Right kidney (tissue), 9 donors: ENCODE measurements around the gene GFRA3.
"Not testable (repeated sequence)": the region's sequence is repeated elsewhere in the genome, so short reads cannot be mapped to it uniquely, and the experiment has no call there.

Experiments
- DNase-seq: peaks from one replicate; pipeline ENCODE4 v3.0.0-alpha.2; 2016
- long read RNA-seq, 8 donors: transcript quantifications; one replicate each; lab custom pipeline, GENCODE V29; 2026

Gene GFRA3, protein sequence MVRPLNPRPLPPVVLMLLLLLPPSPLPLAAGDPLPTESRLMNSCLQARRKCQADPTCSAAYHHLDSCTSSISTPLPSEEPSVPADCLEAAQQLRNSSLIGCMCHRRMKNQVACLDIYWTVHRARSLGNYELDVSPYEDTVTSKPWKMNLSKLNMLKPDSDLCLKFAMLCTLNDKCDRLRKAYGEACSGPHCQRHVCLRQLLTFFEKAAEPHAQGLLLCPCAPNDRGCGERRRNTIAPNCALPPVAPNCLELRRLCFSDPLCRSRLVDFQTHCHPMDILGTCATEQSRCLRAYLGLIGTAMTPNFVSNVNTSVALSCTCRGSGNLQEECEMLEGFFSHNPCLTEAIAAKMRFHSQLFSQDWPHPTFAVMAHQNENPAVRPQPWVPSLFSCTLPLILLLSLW
- long read RNA-seq, donor 1, partial matches to known transcripts = 0 of 3 reads
- long read RNA-seq, donor 1, other reads (novel, unspliced or antisense) = 0 of 3 reads
- long read RNA-seq, donor 2 = 0 reads
- long read RNA-seq, donor 3, partial matches to known transcripts = 0 of 1 reads
- long read RNA-seq, donor 3, other reads (novel, unspliced or antisense) = 0 of 1 reads
- long read RNA-seq, donor 4 = 0 reads
- long read RNA-seq, donor 5, partial matches to known transcripts = 0 of 1 reads
- long read RNA-seq, donor 5, other reads (novel, unspliced or antisense) = 0 of 1 reads
- long read RNA-seq, donor 6, partial matches to known transcripts = 0 of 2 reads
- long read RNA-seq, donor 6, other reads (novel, unspliced or antisense) = 0 of 2 reads
- long read RNA-seq, donor 7, partial matches to known transcripts = 0 of 1 reads
- long read RNA-seq, donor 7, other reads (novel, unspliced or antisense) = 0 of 1 reads
- long read RNA-seq, donor 8 = 0 reads

DNA sequence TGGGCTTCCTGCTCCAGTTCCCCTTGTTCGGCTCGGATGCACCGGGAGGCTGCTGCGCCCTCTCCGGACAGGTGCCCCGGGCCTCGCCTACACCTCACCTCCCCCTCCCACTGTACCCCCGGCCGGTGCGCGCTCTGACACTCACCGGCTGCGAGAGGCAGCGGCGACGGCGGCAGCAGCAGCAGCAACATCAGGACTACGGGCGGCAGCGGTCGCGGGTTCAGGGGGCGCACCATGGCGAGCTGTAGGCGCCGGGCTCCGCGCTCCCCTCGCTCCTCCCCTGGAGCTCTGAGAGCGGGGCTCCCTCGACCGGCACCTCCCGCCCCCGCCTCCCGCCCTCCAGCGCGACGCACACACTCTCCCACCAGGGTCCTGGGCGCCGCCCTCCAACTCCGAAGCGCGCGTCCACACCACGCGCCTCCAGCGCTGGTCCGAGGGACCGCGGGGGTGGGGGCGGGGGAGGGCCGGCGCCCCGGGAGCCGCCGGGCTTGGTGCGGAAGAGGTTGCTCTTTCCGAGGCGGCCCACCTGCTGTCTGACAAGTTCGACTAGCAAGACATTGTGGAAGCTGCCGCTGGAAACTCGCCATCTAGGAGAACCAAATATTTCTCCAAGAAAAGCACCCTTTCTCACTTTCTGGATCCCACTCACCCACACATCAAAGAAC is at the start of gene GFRA3:
Gene GFRA3 (minus strand): TSS at position 433 of the 665 bp plus-strand sequence. CDS start 197 bp downstream, at position 236.
- peak; percentile 44 for DNase-seq

DNA sequence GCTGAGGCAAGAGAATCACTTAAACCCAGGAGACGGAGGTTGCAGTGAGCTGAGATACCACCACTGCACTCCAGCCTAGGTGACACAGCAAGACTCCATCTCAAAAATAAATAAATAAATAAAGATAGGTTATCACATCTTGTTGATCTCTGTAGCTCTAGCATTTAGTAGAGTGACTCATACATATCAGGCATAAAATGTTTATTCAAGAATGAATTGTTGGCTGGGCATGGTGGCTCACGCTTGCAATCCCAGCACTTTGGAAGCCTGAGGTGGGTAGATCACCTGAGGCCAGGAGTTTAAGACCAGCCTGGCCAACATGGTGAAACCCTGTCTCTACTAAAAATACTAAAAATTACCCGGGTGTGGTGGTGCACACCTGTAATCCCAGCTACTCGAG is 43.8 kb upstream of the GFRA3 start:
- not testable (repeated sequence) for DNase-seq

DNA sequence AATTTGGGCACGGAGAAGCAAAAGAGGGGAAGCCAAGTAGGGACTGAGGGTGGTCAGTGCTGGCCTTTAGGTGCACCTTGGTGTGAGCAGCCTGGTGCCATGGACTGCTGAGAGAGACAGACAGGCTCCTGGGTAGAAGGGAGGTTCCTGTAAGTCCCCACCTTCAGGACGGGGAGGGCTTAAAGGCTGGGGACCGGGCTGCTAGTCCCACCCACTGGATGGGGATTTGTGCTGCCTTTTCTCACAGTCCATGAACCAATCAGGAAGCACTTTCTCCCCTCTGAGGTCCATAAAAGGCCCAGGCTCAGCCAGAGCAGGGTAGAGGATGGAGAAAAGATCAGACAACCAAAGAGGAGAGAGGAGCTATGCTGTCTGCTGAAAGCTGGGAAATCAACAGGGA is 41.9 kb upstream of the GFRA3 start:
- no peak for DNase-seq

DNA sequence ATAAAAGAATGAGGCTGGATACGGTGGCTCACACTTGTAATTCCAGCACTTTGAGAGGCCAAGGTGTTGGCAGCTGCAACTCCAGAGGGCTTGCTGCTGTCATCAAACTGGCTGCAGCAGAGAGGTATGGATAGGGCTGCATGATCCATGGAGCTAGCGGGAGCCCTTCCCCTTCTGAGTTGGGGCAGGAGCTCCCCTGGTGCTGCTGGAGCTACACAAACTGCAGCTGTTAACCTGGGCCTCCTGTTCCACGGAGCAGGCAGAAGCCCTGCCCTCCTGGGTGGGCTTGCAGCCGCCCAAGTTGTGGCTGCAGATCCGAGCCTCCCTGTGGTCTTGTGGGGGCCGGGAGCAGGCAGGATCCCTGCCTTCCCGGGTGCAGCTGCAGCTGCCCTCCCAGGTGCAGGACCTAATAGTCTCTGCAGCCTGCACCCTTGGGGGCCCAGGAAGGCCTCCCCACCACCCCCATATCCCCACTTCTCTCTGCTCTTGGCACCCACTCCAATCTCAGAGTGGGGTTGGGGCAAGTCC is 41.4 kb upstream of the GFRA3 start:
- no peak for DNase-seq

DNA sequence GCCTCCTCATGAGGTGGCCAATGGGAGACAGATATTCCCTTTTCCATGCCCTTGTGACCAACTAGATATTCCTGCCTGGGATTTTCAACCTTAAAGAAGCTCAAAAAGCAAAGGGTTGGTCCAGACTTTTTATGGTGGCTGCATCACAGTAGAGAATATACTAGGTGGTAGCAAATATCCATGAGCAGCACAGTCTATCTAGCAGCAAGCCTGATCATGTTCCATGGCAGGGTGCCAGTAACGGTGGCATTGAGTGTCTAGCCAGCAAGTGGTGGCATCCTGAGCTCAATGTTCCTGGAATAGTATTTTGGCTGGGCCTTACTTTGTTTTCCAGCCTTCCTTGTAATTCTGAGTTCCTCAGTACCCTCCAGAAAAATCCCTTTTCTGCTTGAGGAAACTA is 31.4 kb upstream of the GFRA3 start:
- DNase-seq = no peak

DNA sequence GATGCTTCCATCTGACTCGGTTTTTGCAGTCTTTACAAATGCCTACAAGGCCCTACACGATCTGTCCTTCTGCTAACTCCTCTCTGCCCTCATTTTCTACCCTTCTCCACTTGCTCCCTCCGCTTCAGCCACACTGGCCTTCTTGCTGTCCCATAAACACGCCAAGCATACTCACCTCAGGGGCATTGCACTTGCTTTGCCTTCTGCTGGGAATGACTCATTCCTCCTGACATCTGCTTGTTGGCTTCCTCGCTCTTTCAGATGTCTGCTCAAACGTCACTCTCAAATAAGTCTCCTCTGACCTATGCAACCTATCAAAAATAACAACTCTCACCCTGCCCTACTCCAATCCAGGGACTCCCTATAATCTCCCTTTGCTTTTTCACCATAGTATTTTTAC is 29.0 kb upstream of the GFRA3 start:
- no peak for DNase-seq

DNA sequence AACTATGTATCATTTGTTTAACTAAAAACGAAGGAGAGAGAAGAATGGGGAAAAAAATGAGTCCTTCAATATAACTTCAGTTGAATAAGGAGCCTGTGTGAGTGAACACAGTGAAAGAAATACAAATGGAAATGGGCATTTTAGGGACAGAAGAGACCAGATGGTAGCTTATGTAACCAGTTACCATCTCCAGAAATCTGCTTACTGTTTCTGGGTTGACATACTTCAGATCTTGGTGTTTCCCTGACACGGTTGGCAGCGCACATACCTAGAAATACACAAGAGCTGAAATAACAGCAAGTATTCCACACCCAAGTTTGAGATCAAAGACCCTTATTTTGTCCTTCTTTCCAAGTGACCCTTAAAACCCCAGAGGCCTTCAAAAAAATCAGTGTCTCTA is 14.9 kb upstream of the GFRA3 start:
- no peak for DNase-seq

DNA sequence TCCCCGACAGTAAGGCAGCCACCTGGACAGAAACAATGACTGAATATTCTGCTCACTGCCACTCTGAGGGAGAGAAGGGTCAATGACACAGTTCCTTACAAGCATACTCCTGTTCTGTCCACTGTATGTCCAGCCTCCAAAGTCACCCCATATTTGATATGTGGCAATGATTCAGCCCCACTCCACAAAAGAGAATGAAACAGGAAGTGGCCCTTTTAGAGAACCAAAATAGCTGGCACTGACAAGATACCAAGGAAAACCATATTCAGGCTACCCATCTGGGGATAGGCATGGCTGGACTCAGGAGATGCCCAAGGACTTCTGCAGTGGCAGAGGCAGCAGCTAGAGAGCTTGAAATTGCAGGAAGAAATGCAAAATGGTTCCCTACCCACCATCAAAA is 12.8 kb upstream of the GFRA3 start:
- DNase-seq = no peak

DNA sequence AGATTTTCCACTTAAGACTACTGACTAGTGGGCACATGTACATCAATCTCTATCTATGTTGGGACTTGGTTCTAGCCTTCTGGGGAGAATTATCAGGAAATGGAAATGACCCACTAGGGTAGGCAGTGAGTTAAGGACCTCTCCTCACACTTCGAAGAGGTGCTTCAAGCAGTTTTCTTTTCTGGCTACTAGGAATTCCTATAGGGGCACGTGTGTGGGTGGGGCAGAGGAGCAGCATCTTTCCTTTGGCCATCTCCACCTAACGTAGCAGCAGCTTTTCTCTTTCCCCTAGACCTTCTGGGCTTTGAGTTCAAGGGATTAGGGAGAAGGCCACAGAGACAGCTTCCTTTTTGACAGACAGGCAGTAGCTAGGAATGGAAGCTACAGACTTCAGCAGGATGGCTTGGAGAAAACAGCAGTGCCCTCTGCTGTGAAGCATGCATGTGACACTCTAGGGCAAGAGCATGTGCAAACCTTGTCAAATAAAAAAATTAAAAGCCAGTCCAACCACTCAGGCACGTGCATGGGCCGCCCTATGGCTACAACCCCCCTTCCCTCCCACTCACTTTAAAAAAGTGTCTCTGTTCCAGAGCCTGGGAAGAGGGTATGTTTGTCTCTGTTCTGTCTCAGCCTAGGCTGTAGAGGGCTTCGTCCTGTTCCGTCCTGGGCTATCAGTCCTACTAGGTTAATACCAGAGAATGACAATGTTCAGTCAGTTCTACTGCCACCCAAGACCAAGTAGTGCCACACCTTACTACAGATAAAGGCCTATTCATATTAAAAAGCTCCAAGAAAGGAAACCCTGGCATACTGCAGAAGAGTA is 8.7 kb upstream of the GFRA3 start:
- DNase-seq = peak; percentile 20

DNA sequence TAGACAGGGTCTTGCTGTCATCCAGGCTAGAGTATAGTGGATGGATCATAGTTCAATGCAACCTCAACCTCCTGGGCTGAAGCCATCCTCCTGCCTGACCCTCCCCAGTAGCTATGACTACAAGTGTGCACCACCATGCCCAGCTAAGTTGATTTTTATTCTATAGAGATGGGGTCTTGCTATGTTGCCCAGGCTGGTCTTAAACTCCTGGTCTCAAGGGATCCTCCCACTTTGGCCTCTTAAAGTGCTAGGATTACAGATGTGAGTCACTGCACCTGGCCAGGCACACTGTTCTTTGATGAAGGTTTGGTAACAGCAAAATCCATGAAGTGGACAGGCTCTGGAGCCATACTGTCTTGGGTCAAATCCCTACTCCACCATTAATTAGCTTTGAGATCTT is 6.5 kb upstream of the GFRA3 start:
- DNase-seq = no peak

DNA sequence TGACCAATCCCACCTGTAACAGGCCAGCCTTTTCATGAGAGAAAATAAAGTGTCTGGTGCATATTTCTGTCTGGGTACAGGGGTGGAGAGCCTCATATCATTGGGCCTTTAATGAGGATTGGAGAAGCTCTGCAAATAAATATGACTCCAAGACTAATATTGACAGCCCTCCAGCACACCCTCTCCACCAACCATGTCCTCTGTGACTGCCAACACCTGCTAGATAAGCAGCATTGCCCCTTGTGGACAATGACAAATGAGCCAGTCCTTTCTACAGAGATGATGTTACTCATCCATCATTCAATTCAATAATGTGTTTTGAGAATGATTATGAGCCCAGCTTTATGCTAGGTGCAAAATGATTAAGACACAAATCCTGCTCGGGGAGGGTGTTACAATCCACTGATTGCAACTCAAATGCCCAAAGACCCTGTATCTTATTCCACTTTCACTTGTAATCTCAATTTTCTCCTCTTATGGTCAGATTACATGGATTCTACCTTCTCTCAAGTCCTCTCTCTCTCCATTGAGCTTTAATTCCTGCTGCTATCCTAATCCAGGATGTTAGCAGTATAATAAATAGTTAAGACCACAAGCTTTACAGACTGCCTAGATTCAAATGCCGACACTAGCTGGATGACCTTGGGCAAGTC is 2.1 kb upstream of the GFRA3 start:
- DNase-seq = no peak

DNA sequence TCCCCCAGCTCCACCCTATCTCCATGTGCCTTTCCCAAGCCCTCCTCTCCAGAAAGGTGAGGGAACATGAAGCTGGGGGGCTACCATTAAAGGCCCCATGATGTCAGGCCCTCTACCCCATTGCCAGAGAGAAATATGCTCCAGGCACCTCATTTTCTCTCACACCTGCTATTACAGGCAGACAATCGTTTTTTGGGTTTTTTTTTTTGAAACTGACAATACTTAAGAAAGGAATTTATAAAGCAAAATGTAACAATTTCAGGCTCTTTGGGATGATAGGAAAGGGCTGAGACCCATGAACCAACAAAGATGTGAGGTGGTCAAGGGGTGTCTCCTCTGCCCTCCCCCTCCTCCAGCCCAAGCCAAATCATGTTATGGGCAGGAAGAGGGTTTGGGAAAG is 1.5 kb upstream of the GFRA3 start:
- DNase-seq = no peak

DNA sequence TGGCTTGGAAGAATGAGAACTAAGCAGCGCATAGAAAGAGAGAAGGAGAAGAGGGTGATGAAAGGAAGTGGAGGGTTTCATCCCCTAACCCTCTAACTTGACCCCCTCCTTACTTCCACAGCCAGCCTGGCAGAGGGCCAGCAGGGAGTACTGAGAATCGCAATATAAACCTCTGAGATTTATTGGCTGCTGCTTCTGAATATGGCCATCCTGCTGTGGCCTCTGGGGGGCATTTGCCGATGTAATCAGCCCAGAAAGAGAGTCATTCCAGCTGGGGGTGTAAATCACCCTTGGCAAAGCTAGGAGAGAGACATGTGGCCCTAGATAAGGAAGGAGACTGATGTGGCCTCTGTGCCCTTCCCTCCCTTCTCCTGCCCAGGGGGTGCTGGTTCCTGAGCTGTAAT is 960 bp upstream of the GFRA3 start:
- DNase-seq = peak; percentile 49

DNA sequence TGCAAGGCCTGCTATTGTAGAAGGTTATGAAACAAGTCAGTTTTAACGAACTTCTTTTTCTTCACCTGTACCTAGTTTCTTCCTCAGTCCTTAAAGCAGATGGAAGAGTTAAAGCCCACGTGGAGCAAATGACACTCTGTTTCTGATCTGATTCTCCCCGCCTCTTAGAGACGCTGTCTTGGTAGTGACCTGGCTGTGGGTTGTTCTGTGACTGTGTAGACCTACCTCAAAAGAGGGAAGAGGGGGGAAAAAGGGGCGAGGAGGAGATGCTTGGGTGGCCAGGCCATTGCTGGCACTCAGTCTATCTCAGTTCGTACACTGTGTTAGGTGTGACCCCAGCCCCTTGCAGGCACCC is 610 bp downstream of the GFRA3 start:
- peak; percentile 4 for DNase-seq

DNA sequence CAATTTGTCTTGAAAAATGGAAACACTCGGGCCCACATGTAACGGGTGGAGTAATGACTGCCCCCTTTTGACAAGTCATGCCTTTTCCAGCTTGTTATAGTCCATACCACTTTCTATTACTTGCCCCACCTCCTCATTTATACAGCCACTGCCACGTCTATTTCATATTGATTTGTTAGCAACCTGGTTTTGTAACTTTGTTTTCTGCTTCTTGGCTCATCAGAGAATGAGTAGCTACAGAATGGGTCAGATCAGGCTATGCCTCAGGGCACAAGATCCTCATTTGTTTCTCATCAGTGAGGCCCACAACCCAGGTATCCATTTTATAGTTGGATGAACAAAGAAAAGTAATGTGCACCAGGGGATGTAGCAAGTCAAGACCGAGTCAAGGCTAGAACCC is 1.7 kb downstream of the GFRA3 start:
- DNase-seq = no peak

DNA sequence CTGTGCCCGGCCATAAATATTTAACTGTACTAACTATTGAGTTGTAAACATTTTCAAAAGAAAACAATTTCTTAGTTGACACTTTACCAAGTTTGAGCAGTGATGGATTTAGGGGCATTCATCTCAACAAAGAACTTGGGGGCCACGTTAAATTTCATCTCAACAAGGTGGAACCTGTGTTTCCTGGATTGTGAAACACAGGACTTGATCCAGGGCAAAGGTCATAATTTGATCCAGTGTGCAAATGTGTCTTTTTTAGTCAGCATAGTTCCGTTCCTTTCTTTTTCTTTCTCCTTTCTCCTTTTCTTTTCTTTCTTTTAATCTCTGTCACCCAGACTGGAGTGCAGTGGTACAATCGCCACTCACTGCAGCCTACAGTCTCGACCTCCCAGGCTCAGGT is 3.1 kb downstream of the GFRA3 start:
- DNase-seq = no peak

DNA sequence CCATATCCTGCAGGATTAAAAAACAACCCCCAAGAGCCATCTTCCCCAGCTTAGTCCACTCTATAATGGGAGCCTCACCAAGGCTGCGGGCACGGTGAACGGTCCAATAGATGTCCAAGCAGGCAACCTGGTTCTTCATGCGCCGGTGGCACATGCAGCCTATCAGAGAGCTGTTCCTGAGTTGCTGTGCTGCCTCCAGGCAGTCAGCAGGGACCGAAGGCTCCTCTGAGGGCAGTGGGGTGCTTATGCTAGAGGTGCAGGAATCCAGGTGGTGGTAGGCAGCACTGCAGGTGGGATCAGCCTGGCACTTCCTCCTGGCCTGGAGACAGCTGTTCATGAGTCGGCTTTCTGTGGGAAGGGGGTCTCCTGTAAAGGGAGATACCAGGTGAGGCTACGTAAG is 10.2 kb downstream of the GFRA3 start:
- DNase-seq = no peak

DNA sequence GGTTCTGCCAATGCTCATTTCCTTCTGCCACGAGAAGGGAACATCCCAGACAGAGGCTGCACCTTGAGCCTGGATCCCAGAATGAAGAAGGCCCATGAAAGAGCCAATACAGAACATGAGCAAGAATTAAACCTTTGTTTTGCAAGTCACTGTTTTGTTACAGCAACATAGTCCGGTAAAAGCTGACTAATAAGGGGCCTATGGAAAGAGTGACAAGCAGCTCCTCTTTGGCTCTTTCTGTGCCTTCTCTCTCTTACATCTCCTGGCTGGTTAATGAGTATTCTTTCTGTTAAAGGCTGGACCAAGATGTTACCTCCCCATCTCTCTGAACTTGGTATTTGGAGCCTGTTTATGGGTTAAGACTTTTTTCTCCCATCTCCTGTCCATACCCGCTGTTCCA is 10.8 kb downstream of the GFRA3 start:
- DNase-seq = no peak

DNA sequence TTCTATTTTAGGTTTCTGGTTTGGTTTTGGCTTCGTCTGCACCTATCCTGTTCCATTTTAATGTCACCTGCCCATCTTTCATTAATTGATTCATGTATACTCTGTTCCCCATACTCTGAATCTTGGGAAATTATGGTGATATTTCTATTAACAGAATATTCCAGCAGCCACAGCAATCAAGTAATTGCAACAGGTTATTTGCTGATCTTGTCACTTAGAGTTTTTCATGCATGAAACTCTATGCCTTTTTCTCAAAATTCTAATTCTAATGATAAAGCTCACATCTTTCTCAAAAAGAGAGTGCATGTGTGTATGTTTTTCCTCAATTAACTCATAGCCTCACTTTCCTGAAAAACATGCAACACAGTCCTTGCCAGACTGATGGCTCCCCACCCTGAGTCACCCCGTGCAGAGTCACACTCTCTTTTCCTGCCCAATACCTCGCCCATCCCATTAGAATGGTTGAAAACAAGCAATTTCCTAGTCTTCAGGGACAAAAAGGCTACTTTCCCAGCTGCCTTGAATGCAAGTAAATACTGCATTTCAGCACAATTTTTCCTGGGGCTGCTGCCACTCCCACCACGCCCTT is 15.6 kb downstream of the GFRA3 start:
- no peak for DNase-seq

DNA sequence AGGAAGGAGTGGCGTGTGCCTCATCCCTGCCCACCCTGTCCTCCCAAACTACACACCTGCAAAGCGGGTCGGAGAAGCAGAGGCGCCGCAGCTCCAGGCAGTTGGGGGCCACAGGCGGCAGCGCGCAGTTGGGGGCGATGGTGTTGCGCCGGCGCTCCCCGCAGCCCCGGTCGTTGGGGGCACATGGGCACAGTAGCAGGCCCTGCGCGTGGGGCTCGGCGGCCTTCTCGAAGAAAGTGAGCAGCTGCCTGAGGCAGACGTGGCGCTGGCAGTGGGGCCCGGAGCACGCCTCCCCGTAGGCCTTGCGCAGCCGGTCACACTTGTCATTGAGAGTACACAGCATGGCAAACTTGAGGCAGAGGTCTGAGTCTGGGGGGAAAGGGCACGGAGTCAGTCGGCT is 16.8 kb downstream of the GFRA3 start:
- no peak for DNase-seq

DNA sequence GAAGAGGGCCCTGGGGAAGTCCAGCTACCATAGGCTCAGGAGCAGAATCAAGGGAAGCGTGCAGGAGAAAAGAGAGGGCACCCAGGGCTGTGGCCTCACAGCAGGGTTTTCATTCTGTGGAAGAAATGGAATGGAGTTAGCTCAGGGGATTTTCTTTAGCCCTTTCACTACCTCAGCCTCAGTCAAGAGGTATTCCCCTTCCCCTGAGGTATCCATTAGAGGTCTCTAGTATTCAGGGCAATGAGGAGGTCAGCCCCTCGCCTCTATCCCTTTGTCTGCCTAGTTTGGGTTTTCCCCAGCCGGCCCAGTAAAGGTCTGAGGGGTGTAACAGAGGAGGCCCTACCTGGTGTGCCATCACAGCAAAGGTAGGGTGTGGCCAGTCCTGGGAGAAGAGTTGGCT is 21.5 kb downstream of the GFRA3 start:
- no peak for DNase-seq
